ENCODE results near the gene LILRA1.

GRCh38 chr19:54616057-54616456 is 22.6 kb downstream of the LILRA1 start:
- TF ChIP-seq NR2F6 (CRISPR knock-in tag; IDR thresholded peaks at IDR 0.05) (no peak), PHTF2 (CRISPR knock-in tag; IDR thresholded peaks at IDR 0.05) (no peak), ZEB2 (IDR thresholded peaks at IDR 0.05) (no peak)

Data from K562 (cell line).